T-helper 17 cell (primary cell): ENCODE data around the gene OXSR1. TPM values are rescaled to one million over a fixed set of nuclear protein-coding genes. Genes with fewer than 3 reads are reported as not detected.
"Not testable (repeated sequence)": the region's sequence is repeated elsewhere in the genome, so short reads cannot be mapped to it uniquely, and the experiment has no call there.

Experiments used
- ATAC-seq: fragments of 150-1000 bp; cut with Tn5 transposase; 2 replicates; pipeline ENCODE4 v1.10.0; 2021; ENCODE audit warnings: mild to moderate bottlenecking, moderate library complexity
- DNase-seq, 3 donors: peaks; one replicate each; pipeline versions ENCODE4 v3.0.0 to v3.0.0-alpha.2; 2020 to 2021
- H3K9me3 ChIP-seq: one replicate; pipeline ENCODE4 v1.7.0; 2013; ENCODE audit warnings: low read length, mild to moderate bottlenecking; ENCODE audit not compliant: control insufficient read depth, poor library complexity, severe bottlenecking
- H3K27ac Mint-ChIP-seq: one replicate; pipeline ENCODE4 v1.8.0; 2022; ENCODE audit warnings: mild to moderate bottlenecking, moderate library complexity, mixed read lengths
- H3K27me3 Mint-ChIP-seq: one replicate; pipeline ENCODE4 v1.8.0; 2022; ENCODE audit warnings: mixed read lengths
- H3K36me3 Mint-ChIP-seq: one replicate; pipeline ENCODE4 v1.8.0; 2022; ENCODE audit warnings: low read depth, mixed read lengths
- H3K4me1 Mint-ChIP-seq: one replicate; pipeline ENCODE4 v1.8.0; 2022; ENCODE audit warnings: mild to moderate bottlenecking, mixed read lengths
- H3K4me3 Mint-ChIP-seq: one replicate; pipeline ENCODE4 v1.8.0; 2022; ENCODE audit warnings: mild to moderate bottlenecking, moderate library complexity, mixed read lengths
- total RNA-seq, 4 donors: library from RNA in 2 of 4; stranded (reverse) in 2 of 4; gene quantifications; one replicate each; pipeline ENCODE4 v1.2.3 and lab custom pipeline; 2022 to 2026

OXSR1 gene
- total RNA-seq, 2 donors from 2014 or later, result 39.8 to 51.9 TPM

- H3K4me1 Mint-ChIP-seq, result peaks cover 65% of the 10 kb centered on the region
- H3K36me3 Mint-ChIP-seq, result no peaks in the 10 kb centered on the region
- no peaks in the 10 kb centered on the region for H3K27me3 Mint-ChIP-seq
- H3K9me3 ChIP-seq, result no peaks in the 10 kb centered on the region
- peak overlapping the region; percentile 62 for H3K27ac Mint-ChIP-seq
- ATAC-seq, result no peak
- DNase-seq, result no peak
- no peak overlapping the region for H3K4me3 Mint-ChIP-seq
These were observed 3.6 kb downstream of the OXSR1 start for GRCh38 chr3:38169027-38169317.

GRCh38 chr3:38170722-38171121 lies 5.4 kb downstream of the OXSR1 start:
- Mint-ChIP-seq H3K4me1 (peaks cover 70% of the 10 kb centered on the region), H3K36me3 (no peaks in the 10 kb centered on the region), H3K4me3 (no peak overlapping the region), H3K27me3 (no peaks in the 10 kb centered on the region), H3K27ac (peak overlapping the region; percentile 14)
- DNase-seq, result no peak
- ATAC-seq, result no peak
- no peaks in the 10 kb centered on the region for H3K9me3 ChIP-seq

GRCh38 chr3:38171622-38172021 lies 6.3 kb downstream of the OXSR1 start:
- DNase-seq (no peak), ATAC-seq (no peak)
- Mint-ChIP-seq H3K4me3 (peak overlapping the region; percentile 15), H3K27me3 (no peaks in the 10 kb centered on the region), H3K36me3 (no peaks in the 10 kb centered on the region), H3K4me1 (peaks cover 66% of the 10 kb centered on the region), H3K27ac (no peak overlapping the region)
- no peaks in the 10 kb centered on the region for H3K9me3 ChIP-seq

- H3K4me1 Mint-ChIP-seq, result peaks cover 54% of the 10 kb centered on the region
- peak overlapping the region; percentile 94 for H3K27ac Mint-ChIP-seq
- no peaks in the 10 kb centered on the region for H3K36me3 Mint-ChIP-seq
- no peaks in the 10 kb centered on the region for H3K9me3 ChIP-seq
- no peaks in the 10 kb centered on the region for H3K27me3 Mint-ChIP-seq
- DNase-seq (no peak), ATAC-seq (peak; percentile 55)
- H3K4me3 Mint-ChIP-seq, result peak overlapping the region; percentile 90
These were observed 8.6 kb downstream of the OXSR1 start for GRCh38 chr3:38173834-38174418.

GRCh38 chr3:38177181-38177580 lies 11.8 kb downstream of the OXSR1 start:
- ATAC-seq (no peak), DNase-seq (no peak)
- no peak overlapping the region for H3K27ac Mint-ChIP-seq
- H3K36me3 Mint-ChIP-seq, result peaks cover 2% of the 10 kb centered on the region
- H3K27me3 Mint-ChIP-seq, result no peaks in the 10 kb centered on the region
- peaks cover 45% of the 10 kb centered on the region for H3K4me1 Mint-ChIP-seq
- H3K9me3 ChIP-seq, result no peaks in the 10 kb centered on the region
- H3K4me3 Mint-ChIP-seq, result no peak overlapping the region

- Mint-ChIP-seq H3K36me3 (peaks cover 5% of the 10 kb centered on the region), H3K27me3 (no peaks in the 10 kb centered on the region), H3K4me1 (peaks cover 5% of the 10 kb centered on the region), H3K27ac (no peak overlapping the region), H3K4me3 (no peak overlapping the region)
- ATAC-seq (no peak), DNase-seq (no peak)
- H3K9me3 ChIP-seq, result no peaks in the 10 kb centered on the region
These were observed 21.4 kb downstream of the OXSR1 start for GRCh38 chr3:38186781-38187180.

GRCh38 chr3:38190481-38190881 lies 25.1 kb downstream of the OXSR1 start:
- no peak overlapping the region for H3K4me3 Mint-ChIP-seq
- peaks cover 6% of the 10 kb centered on the region for H3K4me1 Mint-ChIP-seq
- ATAC-seq (no peak), DNase-seq (no peak)
- no peak overlapping the region for H3K27ac Mint-ChIP-seq
- H3K27me3 Mint-ChIP-seq, result no peaks in the 10 kb centered on the region
- H3K36me3 Mint-ChIP-seq, result peaks cover 5% of the 10 kb centered on the region
- no peaks in the 10 kb centered on the region for H3K9me3 ChIP-seq

GRCh38 chr3:38202931-38203330 lies 37.6 kb downstream of the OXSR1 start:
- H3K9me3 ChIP-seq, H3K27me3 Mint-ChIP-seq, DNase-seq: not testable (repeated sequence)
- peak; percentile 24 for ATAC-seq
- peaks cover 11% of the 10 kb centered on the region for H3K36me3 Mint-ChIP-seq
- peaks cover 42% of the 10 kb centered on the region for H3K4me1 Mint-ChIP-seq
- peak overlapping the region; percentile 67 for H3K4me3 Mint-ChIP-seq
- peak overlapping the region; percentile 92 for H3K27ac Mint-ChIP-seq

GRCh38 chr3:38203690-38204089 lies 38.4 kb downstream of the OXSR1 start:
- peak; percentile 16 for ATAC-seq
- H3K27ac Mint-ChIP-seq, result peak overlapping the region; percentile 92
- peaks cover 11% of the 10 kb centered on the region for H3K36me3 Mint-ChIP-seq
- H3K4me1 Mint-ChIP-seq, result peaks cover 44% of the 10 kb centered on the region
- DNase-seq, result no peak
- no peaks in the 10 kb centered on the region for H3K9me3 ChIP-seq
- no peaks in the 10 kb centered on the region for H3K27me3 Mint-ChIP-seq
- H3K4me3 Mint-ChIP-seq, result peak overlapping the region; percentile 7

GRCh38 chr3:38204599-38205471 lies 39.5 kb downstream of the OXSR1 start:
- no peaks in the 10 kb centered on the region for H3K27me3 Mint-ChIP-seq
- H3K4me1 Mint-ChIP-seq, result peaks cover 48% of the 10 kb centered on the region
- no peak overlapping the region for H3K4me3 Mint-ChIP-seq
- DNase-seq (no peak), ATAC-seq (no peak)
- H3K9me3 ChIP-seq, result no peaks in the 10 kb centered on the region
- H3K27ac Mint-ChIP-seq, result peak overlapping the region; percentile 92
- H3K36me3 Mint-ChIP-seq, result peaks cover 11% of the 10 kb centered on the region

GRCh38 chr3:38205472-38205805 lies 40.1 kb downstream of the OXSR1 start:
- DNase-seq, result no peak
- Mint-ChIP-seq H3K27me3 (no peaks in the 10 kb centered on the region), H3K4me3 (no peak overlapping the region), H3K4me1 (peaks cover 50% of the 10 kb centered on the region), H3K27ac (peak overlapping the region; percentile 92), H3K36me3 (peaks cover 8% of the 10 kb centered on the region)
- H3K9me3 ChIP-seq, result no peaks in the 10 kb centered on the region
- no peak for ATAC-seq

- Mint-ChIP-seq H3K27me3 (no peaks in the 10 kb centered on the region), H3K4me3 (no peak overlapping the region), H3K27ac (no peak overlapping the region), H3K36me3 (peaks cover 3% of the 10 kb centered on the region), H3K4me1 (peaks cover 50% of the 10 kb centered on the region)
- no peaks in the 10 kb centered on the region for H3K9me3 ChIP-seq
- no peak for ATAC-seq
- no peak for DNase-seq
These were observed 42.1 kb downstream of the OXSR1 start for GRCh38 chr3:38207254-38208003.

- H3K27ac Mint-ChIP-seq, result peak overlapping the region; percentile 57
- H3K4me3 Mint-ChIP-seq, result peak overlapping the region; percentile 59
- DNase-seq, result no peak
- peak; percentile 85 for ATAC-seq
- H3K9me3 ChIP-seq, result no peaks in the 10 kb centered on the region
- H3K36me3 Mint-ChIP-seq, result peaks cover 3% of the 10 kb centered on the region
- H3K4me1 Mint-ChIP-seq, result peaks cover 45% of the 10 kb centered on the region
- H3K27me3 Mint-ChIP-seq, result no peaks in the 10 kb centered on the region
These were observed 44.9 kb downstream of the OXSR1 start for GRCh38 chr3:38210141-38210757.
